ENCODE results near the gene RORB.
"Not testable (repeated sequence)": the region's sequence is repeated elsewhere in the genome, so short reads cannot be mapped to it uniquely, and the experiment has no call there.

The RORB gene

DNA sequence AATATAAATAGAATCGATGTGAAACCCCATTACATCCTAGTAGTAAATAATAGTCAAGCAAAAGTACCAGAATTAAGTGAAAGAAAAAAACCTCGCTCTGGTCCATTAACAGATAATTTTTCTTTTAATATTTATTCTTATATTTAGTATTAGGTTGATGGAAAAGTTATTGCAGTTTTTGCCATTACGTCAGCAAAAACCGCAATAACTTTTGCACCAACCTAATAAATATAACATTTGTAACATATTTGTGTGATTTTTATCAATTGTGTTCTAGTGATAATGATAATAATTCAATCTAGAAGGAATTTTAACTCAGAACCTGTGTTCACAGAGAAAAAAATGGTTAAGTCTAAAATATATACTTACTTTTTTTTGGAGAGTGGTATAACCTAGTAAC, 16.1 kb downstream of the RORB start:
- DNase-seq (ENCODE audit: low read depth in 2 of 2), result no peak

DNA sequence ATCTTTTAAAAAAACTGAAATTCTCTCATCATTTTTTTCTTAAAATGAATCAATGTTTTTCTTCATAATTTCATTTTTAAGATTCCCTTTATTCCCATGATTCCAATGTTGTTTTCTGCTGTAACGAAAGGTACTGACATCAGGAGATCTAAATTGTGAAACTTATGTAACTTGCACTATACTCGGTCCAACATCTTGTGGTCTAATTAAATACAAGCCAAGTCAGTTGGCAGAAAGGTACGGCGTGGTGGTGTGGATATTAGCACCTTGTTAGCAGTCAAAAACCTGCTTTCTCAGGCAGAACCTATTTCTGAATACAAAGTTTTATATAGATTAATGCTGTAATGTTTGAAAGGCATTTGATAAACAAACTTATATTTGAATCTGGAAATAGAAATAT, 20.1 kb downstream of the RORB start:
- no peak for DNase-seq (ENCODE audit: low read depth in 2 of 2)

DNA sequence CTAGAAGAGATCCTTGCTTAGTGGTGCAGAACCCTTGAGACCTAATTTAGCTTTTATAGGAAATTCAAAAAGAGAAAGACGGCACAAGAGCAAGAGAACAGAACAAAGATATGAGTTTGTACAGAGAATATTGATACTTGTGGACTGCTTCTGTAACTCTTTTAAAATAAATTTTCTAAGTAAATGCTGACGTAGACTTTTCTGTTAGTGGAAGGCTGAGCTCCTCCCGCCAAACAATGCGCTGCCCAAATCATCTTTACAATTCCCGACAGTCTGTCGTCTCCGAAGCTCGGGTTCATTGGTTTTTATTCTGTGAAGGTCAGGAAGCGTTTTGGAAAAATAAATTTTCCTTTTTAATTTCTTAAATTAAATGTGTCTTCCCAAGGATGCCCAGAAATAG, 22.3 kb downstream of the RORB start:
- DNase-seq (ENCODE audit: low read depth in 2 of 2), result no peak

DNA sequence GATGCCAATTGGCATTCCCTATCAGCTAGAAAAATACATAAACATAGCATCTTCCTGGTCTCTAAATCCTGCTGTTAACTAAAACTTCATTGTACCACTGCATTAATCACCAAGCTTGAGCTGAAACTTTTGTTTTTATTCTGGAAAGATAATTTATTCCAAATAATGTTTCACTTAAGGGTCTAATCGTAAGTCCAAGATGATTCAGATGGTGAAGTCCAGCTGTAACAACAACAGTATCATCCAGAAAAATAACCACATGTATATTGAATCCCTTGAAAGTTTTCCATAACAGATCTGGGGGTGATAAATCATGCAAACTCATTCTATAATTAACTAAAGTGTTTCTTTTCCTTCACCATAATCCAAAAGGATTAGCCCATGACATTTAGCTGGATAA, 23.9 kb downstream of the RORB start:
- DNase-seq (ENCODE audit: low read depth in 2 of 2), result no peak

DNA sequence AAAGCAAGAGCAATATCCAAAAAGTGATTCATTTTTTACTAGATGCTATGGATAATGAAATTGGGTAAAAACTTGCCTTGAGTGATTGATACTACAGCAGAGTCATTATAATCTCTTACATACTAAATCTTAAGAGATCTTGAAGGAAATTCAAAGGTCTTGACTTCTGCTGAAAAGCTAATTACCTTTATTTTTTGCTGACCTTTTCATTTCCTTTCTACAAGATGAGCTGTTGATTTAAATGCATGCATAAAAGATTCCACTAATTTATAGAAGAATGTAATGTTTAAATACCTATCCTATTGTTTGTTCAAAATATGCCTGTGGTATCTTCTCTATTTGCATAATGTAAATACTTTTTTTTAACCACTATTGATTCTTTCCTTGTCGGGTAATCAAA, 27.2 kb downstream of the RORB start:
- DNase-seq (ENCODE audit: low read depth in 2 of 2), result no peak

DNA sequence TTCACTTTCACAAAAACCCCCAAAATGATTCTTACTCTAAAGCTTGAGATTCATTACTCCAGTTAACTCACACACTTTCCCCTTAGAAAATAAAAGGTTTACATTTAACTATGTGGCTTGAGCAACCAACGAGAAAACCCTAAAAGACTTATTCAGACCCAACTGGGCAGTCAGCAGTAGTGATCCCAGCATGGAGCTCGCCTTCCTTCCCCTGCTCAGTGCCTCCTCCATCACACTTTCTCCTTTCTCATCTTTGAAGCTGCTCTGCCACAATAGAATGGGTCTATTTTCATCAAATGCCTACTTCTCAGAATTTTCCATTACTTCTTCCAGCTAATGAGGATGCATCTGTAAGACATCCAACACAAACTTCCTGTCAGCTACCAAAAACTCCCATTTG, 29.1 kb downstream of the RORB start:
- no peak for DNase-seq (ENCODE audit: low read depth in 2 of 2)

DNA sequence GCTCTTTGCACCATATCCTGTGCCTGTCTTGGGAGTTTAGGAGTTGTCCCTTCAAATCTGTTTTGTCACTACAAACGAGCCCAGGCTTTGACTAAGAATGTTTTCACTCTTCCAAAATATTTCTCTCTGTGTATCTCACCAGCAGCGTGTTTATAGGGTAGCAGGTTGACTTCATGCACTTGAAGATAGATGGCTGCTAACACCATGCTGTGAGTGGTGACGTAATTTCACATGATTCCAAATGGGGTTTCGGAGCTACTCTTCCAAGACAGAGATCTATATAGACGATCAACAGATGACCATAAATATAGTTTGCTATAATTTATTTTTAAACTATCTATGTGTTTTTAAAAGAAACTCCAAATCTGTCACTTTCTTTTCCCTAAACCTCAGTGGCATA, 30.6 kb downstream of the RORB start:
- no peak for DNase-seq (ENCODE audit: low read depth in 2 of 2)

DNA sequence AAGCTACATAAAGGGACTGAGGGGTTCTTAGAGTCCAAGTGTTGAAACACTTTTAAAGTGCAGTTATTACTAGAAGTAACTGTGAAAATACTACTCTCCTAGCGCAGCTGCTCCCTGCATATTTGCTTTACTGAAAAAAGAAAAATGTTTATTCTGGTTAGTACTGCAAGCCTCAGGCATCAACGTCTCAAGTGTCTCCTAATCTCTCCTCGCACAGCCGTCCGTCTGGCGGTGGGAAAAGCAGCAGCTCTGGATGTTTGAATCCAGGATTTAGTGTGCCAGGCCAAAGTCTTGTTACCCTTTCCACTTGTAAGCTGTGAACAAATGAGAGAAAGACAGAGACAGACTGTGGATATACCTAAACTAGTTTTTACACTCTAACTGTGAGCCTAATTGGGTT, 31.1 kb downstream of the RORB start:
- no peak for DNase-seq (ENCODE audit: low read depth in 2 of 2)

DNA sequence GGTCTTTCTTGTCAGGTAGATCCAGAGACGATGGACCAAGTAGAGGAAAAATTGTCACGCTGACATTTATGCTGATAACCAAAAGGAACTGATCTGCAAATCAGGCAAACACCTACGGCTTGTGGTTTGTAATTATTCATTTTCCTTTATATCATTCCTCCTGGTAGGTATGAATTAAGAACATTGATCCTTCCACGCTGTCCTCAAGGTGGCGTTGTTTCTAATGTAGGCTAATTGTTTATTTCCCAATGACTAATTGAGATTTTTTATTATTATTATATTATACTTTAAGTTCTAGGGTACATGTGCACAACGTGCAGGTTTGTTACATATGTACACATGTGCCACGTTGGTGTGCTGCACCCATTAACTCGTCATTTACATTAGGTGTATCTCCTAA, 33.3 kb downstream of the RORB start:
- not testable (repeated sequence) for DNase-seq (ENCODE audit: low read depth in 2 of 2)

DNA sequence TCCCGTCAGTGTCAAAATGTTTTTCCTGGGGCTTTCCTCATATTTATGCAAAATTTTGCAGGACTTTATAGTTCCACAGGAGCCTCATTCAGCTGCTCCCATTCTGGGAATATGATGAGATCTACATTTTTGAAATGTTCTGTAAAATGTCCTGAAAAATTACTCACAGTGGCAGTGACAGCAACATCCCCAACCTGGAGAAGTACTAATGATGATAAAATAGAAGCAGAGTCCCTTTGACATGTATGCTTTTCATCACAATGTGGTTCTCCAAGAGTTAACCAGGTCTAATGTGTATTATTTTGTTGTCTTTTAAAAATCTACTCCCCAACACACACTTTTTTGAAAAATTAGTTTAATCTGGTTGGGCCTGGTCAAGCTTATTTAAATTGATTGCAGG, 36.1 kb downstream of the RORB start:
- no peak for DNase-seq (ENCODE audit: low read depth in 2 of 2)

DNA sequence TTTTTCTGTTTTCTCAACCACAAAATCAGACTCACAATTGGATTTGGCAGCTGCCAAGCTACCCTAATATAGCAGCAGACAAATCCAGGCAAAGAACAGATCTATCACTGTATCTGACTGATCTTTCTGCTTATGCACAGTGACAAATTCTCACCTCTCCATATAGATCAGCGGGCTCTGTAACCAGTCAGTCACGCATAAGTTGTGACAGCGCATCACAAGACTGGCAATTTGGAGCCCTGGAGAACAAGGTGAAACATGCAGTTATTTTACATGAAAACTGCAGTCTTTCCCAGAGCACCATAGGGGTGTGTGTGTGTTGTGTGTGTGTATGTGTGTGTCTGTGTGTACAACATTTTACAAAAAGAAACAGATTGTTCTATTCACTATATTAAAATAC, 37.7 kb downstream of the RORB start:
- no peak for DNase-seq (ENCODE audit: low read depth in 2 of 2)

DNA sequence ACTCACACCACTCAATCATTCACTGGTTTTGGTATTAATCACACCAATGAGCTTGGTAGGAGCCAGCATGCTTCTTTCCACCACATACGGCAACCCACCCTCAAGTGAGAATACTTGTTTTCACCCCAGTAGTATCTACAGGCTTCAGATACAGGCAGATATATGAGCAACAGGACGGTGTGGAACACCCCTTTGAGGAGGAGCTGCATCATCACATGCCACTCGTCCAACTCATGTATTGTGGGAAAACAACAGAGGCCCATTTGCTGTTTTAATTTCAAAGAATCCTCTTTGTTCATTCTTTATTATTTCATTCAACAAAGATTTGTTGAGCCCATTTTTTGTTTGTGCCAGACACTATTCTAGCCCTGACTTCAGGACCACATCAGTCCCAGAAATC, 46.0 kb downstream of the RORB start:
- no peak for DNase-seq (ENCODE audit: low read depth in 2 of 2)

DNA sequence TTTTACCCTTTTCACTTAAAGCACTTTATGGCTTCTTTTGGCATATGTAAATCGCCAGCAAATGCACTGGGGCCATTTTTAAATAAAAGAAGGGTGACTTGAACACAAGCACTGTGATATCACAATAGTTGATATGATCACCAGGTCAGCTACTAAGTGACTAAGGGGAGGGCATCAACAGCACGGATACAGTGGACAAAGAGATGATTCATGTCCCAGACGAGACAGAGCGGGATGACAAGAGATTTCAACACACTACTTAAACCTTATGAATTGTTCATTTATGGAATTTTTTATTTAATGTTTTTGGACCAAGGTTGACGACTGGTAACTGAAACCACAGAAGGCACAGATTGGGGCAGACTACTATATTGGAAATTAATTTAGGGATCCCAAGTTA, 54.1 kb downstream of the RORB start:
- DNase-seq (ENCODE audit: low read depth in 2 of 2), result no peak

DNA sequence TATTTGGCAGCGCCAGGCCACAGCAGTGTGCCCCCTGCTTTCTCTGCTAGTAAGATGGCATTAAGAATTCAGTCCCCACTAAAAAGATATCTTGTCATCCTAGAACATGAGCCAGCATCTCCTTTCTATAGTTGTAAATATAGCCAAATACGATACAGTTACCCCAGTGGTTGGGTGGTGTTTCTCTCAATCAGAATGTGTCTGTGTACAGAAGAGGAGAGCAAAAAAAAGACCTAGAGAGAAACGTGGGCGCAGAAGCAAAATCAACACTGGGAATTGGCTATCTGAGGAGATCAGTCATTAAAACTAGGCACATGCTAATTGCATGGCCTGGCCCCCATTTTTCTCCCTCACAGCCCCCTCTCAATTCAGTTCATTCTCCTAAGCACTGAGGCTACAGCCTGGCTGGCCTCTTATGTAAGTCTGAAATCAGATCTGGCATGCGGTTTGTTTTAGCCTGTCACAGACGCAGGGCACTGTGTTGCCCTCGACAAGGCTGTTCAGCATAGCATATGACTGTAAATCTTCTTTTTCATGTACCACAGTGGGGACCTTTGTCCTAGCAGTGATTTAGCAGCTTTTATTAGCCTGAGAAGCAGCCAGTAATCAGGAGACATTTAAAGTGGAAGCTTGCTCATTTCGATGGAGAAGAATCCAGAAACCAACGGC, 57.8 kb downstream of the RORB start:
- DNase-seq (ENCODE audit: low read depth in 2 of 2), result no peak

DNA sequence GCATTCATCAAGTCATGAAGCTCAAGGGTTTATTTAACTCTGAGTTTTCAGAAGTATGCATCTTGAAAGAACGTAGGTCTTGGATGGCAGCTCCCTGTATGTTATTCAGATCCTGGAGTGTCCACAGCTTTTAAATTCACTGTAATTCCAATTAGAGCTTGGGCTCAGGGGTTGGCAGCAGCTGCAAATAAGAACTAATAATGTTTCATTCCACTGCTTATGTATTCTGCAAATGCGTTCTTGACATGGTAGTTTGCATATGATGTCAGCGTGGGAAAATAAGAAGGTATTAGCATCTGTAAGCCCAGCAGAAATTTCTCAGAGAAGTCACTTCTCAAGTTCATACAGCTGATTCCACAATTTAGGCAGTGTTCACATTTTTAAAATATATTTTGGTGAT, 58.4 kb downstream of the RORB start:
- DNase-seq (ENCODE audit: low read depth in 2 of 2), result no peak

DNA sequence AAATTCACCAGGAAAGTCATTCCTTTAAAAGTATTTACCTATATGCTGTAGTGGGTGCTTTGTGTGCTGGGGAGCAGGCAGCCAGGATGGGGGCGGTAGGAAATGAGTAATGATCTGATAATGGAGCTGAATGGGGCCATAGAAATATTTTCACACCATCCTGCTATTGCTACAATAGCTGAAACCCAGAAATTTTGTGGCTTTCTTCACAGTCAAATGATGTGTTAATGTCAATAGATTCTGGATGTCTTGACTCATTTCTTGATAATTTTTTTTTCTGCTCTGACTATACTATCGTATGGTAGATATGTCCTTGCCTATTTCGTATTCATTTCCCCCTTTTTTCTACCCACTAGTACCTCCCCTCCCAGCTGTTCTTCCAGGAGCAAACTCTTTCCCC, 59.5 kb downstream of the RORB start:
- DNase-seq (ENCODE audit: low read depth in 2 of 2), result no peak

DNA sequence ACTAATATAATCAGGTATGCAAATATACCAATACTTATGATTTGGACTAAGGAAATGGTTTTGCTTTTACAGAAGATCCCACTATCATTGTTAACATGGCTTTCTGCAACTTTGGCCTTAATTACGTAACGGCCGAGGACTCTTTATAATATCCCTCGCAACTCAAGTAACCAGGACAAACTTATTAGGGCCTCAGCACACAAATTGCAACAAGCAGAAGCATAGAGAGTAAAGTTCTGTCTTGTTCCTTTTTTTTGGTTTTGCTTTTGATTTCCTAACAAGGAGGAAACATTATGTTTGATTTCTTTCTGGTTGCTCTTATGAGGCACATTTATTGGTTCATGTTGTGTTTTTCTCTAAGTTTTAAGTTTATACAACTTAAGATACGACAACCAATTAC, 60.4 kb downstream of the RORB start:
- no peak for DNase-seq (ENCODE audit: low read depth in 2 of 2)

DNA sequence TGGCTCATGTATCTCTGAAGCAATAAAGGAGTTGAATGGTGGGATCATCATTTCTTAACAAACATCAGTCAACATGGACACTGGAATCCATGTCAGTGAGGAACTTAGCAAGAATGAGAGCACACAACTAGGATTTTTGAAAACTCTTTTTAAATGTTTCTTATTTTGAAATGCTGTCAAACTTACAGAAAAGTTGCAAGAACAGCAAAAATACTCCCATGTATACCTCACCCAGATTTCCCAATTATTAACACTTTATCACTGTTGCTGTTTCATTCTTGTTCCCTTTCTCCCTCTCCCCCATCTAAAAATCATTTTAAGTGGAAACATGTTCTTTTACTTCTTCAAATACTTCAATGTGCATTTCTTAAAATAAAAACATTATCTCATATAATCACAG, 65.5 kb downstream of the RORB start:
- DNase-seq (ENCODE audit: low read depth in 2 of 2), result no peak

DNA sequence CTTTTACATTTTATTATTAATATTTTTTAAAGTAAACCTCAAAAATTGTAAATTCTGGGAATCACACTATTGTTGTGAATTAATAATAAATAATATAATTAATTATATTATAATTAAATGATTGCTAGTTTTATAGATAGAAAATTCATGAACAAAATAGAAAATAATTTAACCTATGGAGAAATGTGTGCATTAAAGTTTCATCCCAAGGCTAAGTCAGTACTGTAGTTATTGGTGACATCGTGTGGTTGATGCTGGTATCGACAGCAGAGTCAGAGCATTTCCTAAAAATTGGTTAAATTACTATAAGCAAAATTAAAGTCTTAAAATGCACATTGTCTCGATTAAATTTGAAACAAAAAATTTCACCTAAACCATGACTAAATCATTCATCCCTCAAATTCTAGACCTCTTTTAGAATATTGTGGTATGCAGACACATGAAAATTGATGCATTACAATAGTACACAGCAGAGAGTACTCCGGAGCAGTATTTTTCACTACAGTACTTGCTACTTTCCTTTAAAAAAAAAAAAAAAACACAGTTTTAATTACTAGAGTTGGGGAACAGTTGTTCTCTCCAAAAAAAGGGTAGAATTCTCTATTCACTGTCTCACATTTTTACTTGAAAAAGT, 73.9 kb downstream of the RORB start:
- no peak for DNase-seq (ENCODE audit: low read depth in 2 of 2)

DNA sequence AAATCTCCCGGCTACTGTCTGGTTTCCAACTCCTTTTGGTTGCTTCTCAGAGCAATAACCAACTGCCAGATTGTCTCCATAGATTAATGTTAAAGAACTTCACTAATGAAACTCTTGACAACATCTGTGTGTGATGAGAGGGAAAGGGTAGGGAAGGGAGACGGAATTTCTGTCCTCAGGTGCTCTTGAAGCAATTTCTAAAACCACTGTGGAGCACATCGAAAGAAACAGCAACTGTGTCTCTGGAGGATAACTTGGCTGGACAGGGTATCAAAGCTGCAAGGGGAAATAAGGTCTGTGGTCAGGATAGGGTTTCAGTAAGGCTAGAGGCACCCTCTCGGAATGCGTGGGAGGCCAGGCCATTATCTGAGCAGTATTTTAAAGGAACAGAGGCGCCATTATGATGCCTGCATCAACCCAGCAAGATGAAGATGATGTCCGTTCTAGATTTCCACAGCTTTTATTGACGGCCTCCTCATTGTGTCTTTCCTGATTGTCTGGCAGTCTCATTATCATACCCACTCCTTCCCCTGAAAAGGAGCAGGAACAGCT, 76.6 kb downstream of the RORB start:
- no peak for DNase-seq (ENCODE audit: low read depth in 2 of 2)

DNA sequence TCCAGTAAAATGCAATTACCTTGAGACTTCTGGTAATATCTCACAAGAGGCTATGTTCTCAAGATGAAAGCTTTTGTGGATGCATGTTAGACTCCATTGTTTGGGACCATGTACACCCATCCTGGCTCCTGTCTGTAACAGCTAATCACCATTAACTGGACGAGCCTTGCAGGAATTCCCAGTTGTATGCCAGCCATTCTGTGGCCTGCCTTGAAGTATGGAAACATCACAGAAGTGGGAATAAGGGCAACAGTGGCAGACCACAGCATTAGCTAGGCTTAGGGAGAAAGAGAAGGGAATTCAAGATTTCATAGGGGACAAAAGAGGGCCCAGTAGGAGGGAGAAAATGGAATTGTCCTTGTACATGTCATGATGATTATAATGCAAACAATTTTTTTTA, 79.0 kb downstream of the RORB start:
- no peak for DNase-seq (ENCODE audit: low read depth in 2 of 2)

DNA sequence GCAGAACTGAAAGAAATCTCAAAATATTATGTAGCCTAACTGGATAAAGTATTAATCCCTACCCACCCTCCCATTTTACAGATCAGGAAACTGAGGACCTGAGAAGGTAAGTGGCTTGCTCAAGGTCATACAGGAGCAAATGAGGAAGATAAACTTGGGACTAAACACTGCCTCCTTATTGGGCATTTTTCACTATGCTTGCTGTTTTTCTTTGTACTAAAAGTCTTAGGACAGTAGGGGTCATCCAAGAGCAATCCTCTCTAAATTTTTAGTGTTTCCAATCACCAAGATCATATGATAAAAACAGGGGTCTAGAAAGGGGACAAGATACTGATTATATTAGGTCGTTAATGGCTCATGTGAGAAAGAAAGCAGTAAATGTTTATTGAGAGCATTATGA, 80.8 kb downstream of the RORB start:
- no peak for DNase-seq (ENCODE audit: low read depth in 2 of 2)

DNA sequence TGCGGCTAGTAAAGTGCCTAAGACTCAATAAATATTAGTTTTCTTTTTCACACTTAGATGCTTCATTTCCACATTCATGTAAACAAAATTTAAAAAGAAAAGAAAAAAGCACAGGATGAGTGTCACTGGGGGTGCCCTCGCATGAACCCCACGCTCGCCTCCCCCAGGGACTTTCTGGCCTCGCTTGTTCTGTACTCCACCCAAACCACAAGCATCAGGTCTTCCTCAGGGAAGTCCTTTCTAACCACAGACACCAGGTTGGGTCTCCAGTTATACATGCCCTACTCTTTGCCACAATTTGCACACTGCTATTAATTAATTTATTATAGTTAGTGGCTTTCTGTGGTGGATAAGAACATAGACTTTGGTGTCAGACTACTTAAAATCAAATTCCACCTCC, 92.4 kb downstream of the RORB start:
- DNase-seq (ENCODE audit: low read depth in 2 of 2), result no peak

DNA sequence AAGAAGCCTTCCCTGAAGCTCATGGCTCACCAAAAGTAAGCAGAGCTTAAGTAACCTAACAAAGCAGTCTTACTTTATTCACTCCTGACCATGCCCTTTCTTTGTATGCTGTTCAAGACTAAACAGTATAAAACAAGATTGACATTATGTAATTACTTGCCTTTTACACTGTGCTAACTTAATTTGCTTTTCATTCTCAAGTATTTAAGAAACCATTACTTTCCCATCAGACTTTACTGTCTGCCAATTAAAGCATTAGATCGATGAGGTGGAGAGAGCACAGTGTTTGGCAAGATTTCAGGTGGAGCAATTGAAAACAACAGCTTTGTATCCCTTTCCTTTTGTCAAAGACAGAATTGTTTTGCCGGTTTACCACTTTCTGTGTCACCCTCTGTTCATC, 98.2 kb downstream of the RORB start:
- no peak for DNase-seq (ENCODE audit: low read depth in 2 of 2)
